Activated T-helper 1 cell treated with anti-CD3 and anti-CD28 coated beads, Interleukin-12 subunit alpha, Interleukin-12 subunit beta, Interleukin-2, Interleukin-4 antibody, amounts not matched to agents 30 ng/mL and 10 ng/mL and 1 ng/mL, durations not matched to agents 14 hours and 24 hours and 36 hours (primary cell): Measurements from ENCODE around the gene CXorf58. TPM values are rescaled to one million over a fixed set of nuclear protein-coding genes. Genes with fewer than 3 reads are reported as not detected.
"Not testable (repeated sequence)": the region's sequence is repeated elsewhere in the genome, so short reads cannot be mapped to it uniquely, and the experiment has no call there.

Experiments
- DNase-seq: peaks from one replicate; pipeline ENCODE4 v3.0.0; 2021; ENCODE audit warnings: low spot score
- H3K27ac Mint-ChIP-seq: one replicate; pipeline ENCODE4 v1.8.0; 2021; ENCODE audit warnings: mild to moderate bottlenecking, mixed read lengths
- H3K27me3 Mint-ChIP-seq: one replicate; pipeline ENCODE4 v1.8.0; 2022; ENCODE audit warnings: mild to moderate bottlenecking, moderate library complexity, mixed read lengths; ENCODE audit not compliant: insufficient read depth
- H3K36me3 Mint-ChIP-seq: one replicate; pipeline ENCODE4 v1.8.0; 2021; ENCODE audit warnings: low read depth, mixed read lengths
- H3K4me1 Mint-ChIP-seq: one replicate; pipeline ENCODE4 v1.8.0; 2021; ENCODE audit warnings: low read depth, mixed read lengths
- H3K4me3 Mint-ChIP-seq: one replicate; pipeline ENCODE4 v1.8.0; 2021; ENCODE audit warnings: mild to moderate bottlenecking, moderate library complexity, mixed read lengths
- H3K9me3 Mint-ChIP-seq: one replicate; pipeline ENCODE4 v1.8.0; 2021; ENCODE audit warnings: mixed read lengths
- intact Hi-C: fragments of 100-400 bp; cut with micrococcal nuclease; formaldehyde crosslinking; loops from one replicate; pipeline ENCODE4 v1.15.1; 2024
- total RNA-seq: library from RNA; stranded (reverse); gene quantifications from 2 replicates; pipeline ENCODE4 v1.2.3, GENCODE V29; 2022

Gene CXorf58
- not detected in 2 replicates for total RNA-seq

DNA sequence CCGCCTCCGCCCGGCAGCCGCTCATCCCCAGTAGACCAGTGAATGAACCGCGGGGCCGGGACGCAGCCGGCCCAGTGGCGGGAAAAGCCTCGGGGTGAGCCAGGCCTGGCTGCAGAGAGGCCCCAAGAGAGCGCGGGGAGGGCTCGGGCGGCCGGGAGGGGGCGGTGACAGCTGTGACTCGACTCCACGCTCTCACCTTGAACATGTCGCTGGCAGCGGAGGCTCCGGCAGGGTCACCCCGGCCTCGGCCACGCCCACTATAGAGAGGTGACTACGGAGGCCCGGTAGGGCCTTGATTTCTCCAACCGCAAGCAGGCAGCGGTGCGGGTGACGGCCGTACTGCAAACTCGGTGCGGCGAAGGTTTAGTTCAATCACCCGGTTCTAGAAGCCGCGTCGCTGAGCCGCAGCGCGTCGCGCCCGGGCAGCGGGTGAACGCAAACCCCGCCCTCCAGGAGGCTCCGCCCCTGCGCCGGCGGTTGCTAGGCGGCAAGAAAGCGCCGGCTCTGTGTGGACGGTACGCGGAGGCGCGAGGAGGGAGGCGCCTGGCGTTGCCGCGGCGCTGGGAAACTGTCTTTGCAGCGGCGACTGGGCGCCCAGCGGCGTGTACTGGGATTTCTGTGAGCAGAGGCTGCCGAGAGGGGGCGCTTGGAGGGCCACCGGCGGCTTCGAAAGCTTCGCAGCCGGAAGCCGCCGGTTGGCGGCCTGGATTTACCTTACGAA, at the start of gene CXorf58, which contains the start of gene APOO:
TSS of gene CXorf58 (plus strand) at position 509 of the 721 bp plus-strand sequence. CDS start 2,297 bp downstream, outside the sequence.
TSS of gene APOO (minus strand) at position 441 of the 721 bp plus-strand sequence. CDS start at position 205, 236 bp downstream.
- no peaks in the 10 kb centered on the region for H3K9me3 Mint-ChIP-seq
- H3K4me3 Mint-ChIP-seq, result peak within 1 kb of the TSS; percentile 85
- peaks cover 13% of the 10 kb centered on the region for H3K4me1 Mint-ChIP-seq
- no peaks in the 10 kb centered on the region for H3K27me3 Mint-ChIP-seq
- H3K27ac Mint-ChIP-seq, result peak within 1 kb of the TSS; percentile 89
- no peaks in the 10 kb centered on the region for H3K36me3 Mint-ChIP-seq
- peak; percentile 88 for DNase-seq
- intact Hi-C loops, result loop anchor here (1.0 to 10.0 kb wide), 10 partner anchors 46 to 335 kb away; partner anchors contain the start of genes ACOT9, EIF2S3, PRDX4 and SAT1

DNA sequence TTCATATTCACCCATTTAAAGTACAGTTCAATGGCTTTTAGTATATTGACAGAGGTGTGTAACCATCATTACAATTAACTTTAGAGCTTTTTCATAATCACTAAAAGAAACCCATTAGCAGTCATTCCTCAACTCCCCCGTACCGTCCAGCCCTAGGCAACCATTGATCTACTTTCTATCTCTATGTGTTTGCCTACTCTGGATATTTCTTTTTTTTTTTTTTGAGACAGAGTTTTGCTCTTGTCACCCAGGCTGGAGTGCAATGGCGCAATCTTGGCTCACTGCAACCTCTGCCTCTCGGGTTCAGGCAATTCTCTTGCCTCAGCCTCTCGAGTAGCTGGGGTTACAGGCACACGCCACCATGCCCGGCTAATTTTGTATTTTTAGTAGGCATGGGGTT, 48.6 kb upstream of the CXorf58 start:
- H3K9me3 Mint-ChIP-seq, H3K4me1 Mint-ChIP-seq, intact Hi-C loops, H3K27ac Mint-ChIP-seq, DNase-seq, H3K27me3 Mint-ChIP-seq, H3K4me3 Mint-ChIP-seq, H3K36me3 Mint-ChIP-seq: not testable (repeated sequence)

DNA sequence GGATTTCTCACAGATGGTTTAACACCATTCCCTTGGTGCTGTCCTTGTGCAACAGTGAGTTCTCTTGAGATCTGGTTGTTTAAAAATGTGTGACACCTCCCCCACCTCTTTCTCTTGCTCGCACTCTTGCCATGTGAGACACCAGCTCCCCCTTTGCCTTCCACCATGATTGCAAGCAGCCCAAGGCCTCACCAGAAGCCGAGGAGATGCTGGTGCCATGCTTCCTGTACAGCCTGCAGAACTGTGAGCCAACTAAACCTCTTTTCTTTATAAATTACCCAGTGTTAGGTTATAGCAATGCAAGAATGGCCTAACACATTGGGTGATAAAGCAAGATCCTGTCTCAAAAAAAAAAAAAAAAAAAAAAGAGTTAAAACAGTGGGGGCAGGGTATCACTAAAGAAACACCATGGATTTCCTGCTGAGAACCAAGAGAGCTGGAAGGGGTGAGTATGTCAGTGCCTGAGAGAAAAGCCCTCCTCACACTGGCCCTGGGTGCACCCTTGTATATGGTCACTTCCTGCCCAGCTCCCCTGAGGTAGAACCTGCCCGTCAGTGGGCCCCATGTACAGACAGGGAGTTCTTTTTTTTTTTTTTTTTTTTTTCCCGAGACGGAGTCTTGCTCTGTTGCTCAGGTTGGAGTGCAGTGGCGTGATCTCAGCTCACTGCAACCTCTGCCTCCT, 46.5 kb upstream of the CXorf58 start:
- H3K4me1 Mint-ChIP-seq, result no peaks in the 10 kb centered on the region
- no peak for DNase-seq
- intact Hi-C loops, result no loop called here
- H3K27ac Mint-ChIP-seq, result no peak overlapping the region
- no peaks in the 10 kb centered on the region for H3K9me3 Mint-ChIP-seq
- H3K36me3 Mint-ChIP-seq, result peaks cover 8% of the 10 kb centered on the region
- no peak overlapping the region for H3K4me3 Mint-ChIP-seq
- H3K27me3 Mint-ChIP-seq, result no peaks in the 10 kb centered on the region

DNA sequence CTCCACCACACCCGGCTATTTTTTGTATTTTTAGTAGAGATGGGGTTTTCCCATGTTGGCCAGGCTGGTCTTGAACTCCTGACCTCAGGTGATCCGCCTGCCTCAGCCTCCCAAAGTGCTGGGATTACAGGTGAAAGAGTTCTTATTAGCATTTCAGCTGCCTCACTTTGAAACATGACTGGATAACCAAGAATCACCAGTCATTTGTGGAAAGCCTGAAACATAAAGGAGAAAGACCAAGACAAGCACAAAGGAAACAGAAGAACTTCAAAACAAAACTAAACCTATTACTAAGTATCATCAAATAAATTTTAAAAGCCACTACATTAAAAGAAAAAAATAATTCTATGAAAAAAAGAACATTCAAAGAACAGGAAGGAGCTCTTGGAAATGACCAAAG, 45.9 kb upstream of the CXorf58 start:
- not testable (repeated sequence) for H3K27me3 Mint-ChIP-seq

DNA sequence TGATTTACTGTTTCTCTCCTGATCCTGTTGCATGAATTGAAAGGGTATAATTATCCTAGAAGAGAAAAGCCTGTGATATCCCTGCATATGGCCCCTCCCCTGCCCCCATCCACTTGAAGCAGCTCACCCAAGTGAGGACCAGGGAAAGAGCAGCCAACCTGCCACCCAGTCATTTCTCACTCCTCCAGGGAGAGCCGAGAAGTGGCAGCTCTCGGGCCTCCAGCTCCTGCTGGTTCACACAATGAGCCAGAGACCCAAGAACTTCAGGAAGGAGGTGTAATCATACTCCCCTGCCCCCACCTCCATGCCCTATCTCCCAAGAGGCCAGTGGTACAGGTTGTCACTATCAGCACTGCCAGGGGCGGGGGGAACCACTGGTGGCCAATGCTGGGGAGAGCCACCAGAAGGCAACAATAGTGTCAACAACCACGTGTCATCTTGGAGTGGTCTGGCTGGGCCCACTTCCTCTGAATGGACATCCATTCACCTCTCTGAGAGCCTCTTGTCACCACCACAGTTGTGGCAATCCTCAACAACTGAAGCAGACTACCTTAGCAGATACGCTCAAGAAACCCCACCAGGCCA, 43.0 kb upstream of the CXorf58 start:
- Mint-ChIP-seq H3K27me3 (no peaks in the 10 kb centered on the region), H3K9me3 (no peaks in the 10 kb centered on the region), H3K4me1 (no peaks in the 10 kb centered on the region), H3K27ac (no peak overlapping the region), H3K36me3 (peaks cover 4% of the 10 kb centered on the region), H3K4me3 (no peak overlapping the region)
- DNase-seq, result no peak
- intact Hi-C loops, result no loop called here

More for the DNA sequence above, 45.9 kb upstream of the CXorf58 start:
- H3K27ac Mint-ChIP-seq, DNase-seq, H3K4me1 Mint-ChIP-seq, H3K4me3 Mint-ChIP-seq, H3K36me3 Mint-ChIP-seq, intact Hi-C loops, H3K9me3 Mint-ChIP-seq: not testable (repeated sequence)

DNA sequence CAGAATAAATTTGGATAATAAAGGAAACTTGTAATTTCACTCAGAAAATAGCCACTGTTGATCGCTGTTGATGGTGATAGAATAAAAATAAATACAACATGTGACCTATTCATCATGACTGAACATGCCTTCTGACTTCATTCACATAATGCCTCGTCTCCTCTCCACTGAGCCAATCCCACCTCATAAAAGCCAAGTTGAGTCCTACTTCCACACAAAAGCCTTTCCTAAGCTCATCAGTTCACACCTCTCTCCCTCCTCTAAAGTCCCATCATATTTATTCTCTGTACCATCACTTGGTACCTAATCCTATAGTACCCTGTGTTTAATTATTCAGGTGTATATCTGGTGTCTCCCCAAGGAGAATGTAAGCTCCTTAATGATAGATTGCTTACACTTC, 37.8 kb upstream of the CXorf58 start:
- H3K4me1 Mint-ChIP-seq, result no peaks in the 10 kb centered on the region
- intact Hi-C loops, result no loop called here
- no peaks in the 10 kb centered on the region for H3K27me3 Mint-ChIP-seq
- DNase-seq, result no peak
- no peak overlapping the region for H3K27ac Mint-ChIP-seq
- no peak overlapping the region for H3K4me3 Mint-ChIP-seq
- no peaks in the 10 kb centered on the region for H3K9me3 Mint-ChIP-seq
- no peaks in the 10 kb centered on the region for H3K36me3 Mint-ChIP-seq

DNA sequence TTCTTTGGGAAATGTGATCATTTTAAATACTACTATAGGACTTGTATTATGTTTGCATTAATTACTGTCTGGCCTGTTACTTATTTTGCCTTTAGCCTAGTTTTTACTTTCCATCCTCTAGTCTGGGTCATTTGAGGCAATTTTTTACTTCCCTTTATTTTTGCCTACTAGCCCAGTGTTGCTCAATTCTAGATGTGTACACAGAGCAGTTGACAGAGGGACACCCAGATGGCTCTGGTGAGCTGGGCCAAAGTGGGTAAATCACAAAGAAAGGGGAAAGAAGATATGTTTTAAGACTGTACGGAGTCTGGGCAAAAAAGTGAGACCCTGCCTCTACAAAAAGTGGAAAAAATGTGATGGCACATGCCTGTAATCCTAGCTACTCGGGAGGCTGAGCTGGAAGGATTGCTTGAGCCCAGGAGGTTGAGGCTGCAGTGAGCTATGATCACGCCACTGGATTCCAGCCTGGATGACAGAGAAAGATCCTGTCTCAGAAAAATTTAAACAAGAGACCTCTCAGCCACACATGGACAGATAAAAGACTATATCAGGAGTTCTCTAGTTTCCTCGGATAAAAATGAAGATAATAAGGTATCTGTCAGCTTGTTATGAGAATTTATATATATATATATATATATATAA, 35.8 kb upstream of the CXorf58 start:
- H3K9me3 Mint-ChIP-seq, result no peaks in the 10 kb centered on the region
- no peak for DNase-seq
- H3K27me3 Mint-ChIP-seq, result no peaks in the 10 kb centered on the region
- no peak overlapping the region for H3K4me3 Mint-ChIP-seq
- intact Hi-C loops, result no loop called here
- H3K27ac Mint-ChIP-seq, result no peak overlapping the region
- H3K4me1 Mint-ChIP-seq, result no peaks in the 10 kb centered on the region
- no peaks in the 10 kb centered on the region for H3K36me3 Mint-ChIP-seq

- no peak overlapping the region for H3K4me3 Mint-ChIP-seq
- peaks cover 2% of the 10 kb centered on the region for H3K36me3 Mint-ChIP-seq
- peaks cover 11% of the 10 kb centered on the region for H3K4me1 Mint-ChIP-seq
- DNase-seq, result no peak
- H3K27me3 Mint-ChIP-seq, result no peaks in the 10 kb centered on the region
- H3K9me3 Mint-ChIP-seq, result no peaks in the 10 kb centered on the region
- no peak overlapping the region for H3K27ac Mint-ChIP-seq
- intact Hi-C loops, result no loop called here
Observed at GRCh38 chrX:23879380-23880090, 28.3 kb upstream of the CXorf58 start.

GRCh38 chrX:23883737-23884354, 24.0 kb upstream of the CXorf58 start:
- Mint-ChIP-seq H3K4me1 (peaks cover 13% of the 10 kb centered on the region), H3K9me3 (no peaks in the 10 kb centered on the region), H3K27ac (peak overlapping the region; percentile 18), H3K36me3 (peaks cover 6% of the 10 kb centered on the region), H3K27me3 (no peaks in the 10 kb centered on the region), H3K4me3 (no peak overlapping the region)
- intact Hi-C loops, result no loop called here
- DNase-seq, result no peak

DNA sequence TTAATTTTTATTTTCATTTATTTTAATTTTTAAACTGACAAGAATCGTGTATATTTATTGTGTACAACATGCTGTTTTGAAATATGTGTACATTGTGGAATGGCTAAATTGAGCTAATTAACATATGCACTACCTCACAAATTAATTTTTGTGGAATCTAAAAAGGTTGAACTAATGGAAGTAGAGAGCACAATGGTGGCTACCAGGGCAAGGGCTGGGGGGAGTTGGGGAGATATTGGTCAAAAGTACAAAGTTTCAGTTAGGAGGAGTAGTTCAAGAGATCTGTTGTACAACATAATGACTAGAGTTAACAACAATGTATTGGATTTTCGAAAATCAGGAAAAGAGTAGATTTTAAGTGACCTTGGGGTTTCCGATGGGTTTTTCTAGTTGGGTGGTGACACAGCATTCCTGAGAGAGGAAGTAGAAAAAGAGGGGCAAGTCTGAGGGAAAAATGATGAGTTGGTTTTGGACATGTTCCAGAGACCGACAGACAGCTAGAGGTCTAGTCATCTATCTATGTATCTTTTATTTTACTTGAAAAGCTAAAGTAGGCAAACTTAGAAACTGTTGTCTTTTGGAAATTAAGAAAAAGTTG, 23.3 kb upstream of the CXorf58 start:
- Mint-ChIP-seq H3K36me3 (peaks cover 6% of the 10 kb centered on the region), H3K27me3 (no peaks in the 10 kb centered on the region), H3K9me3 (no peaks in the 10 kb centered on the region), H3K4me1 (peaks cover 13% of the 10 kb centered on the region), H3K27ac (no peak overlapping the region), H3K4me3 (no peak overlapping the region)
- intact Hi-C loops, result no loop called here
- no peak for DNase-seq

DNA sequence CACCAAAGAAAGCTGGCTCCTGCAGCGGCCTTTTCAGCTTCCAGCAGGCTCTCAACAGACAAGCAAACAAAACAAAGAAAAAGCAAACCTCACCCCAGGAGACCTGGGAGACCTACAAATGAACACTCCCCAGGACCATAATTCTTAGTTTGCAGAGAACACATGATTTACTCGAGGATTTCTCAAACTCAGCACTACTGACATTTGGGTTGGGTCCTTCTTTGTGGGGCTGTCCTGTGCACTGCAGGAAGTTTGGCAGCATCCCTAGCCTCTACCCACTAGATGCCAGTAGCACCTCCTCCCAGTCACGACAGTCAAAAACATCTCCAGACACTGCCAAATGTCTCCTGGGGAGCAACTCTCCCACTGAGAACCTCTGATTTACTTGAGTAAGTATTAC, 22.0 kb upstream of the CXorf58 start:
- H3K4me1 Mint-ChIP-seq, result peaks cover 13% of the 10 kb centered on the region
- intact Hi-C loops, result no loop called here
- H3K27me3 Mint-ChIP-seq, result no peaks in the 10 kb centered on the region
- H3K36me3 Mint-ChIP-seq, result peaks cover 6% of the 10 kb centered on the region
- no peaks in the 10 kb centered on the region for H3K9me3 Mint-ChIP-seq
- H3K27ac Mint-ChIP-seq, result no peak overlapping the region
- DNase-seq, result no peak
- no peak overlapping the region for H3K4me3 Mint-ChIP-seq

- peaks cover 6% of the 10 kb centered on the region for H3K36me3 Mint-ChIP-seq
- intact Hi-C loops, result no loop called here
- H3K27me3 Mint-ChIP-seq, result no peaks in the 10 kb centered on the region
- H3K4me3 Mint-ChIP-seq, result no peak overlapping the region
- peaks cover 13% of the 10 kb centered on the region for H3K4me1 Mint-ChIP-seq
- no peak overlapping the region for H3K27ac Mint-ChIP-seq
- no peaks in the 10 kb centered on the region for H3K9me3 Mint-ChIP-seq
- no peak for DNase-seq
Observed at GRCh38 chrX:23887451-23887850, 20.4 kb upstream of the CXorf58 start.
